ENCODE data around the gene CFAP20DC.

DNA sequence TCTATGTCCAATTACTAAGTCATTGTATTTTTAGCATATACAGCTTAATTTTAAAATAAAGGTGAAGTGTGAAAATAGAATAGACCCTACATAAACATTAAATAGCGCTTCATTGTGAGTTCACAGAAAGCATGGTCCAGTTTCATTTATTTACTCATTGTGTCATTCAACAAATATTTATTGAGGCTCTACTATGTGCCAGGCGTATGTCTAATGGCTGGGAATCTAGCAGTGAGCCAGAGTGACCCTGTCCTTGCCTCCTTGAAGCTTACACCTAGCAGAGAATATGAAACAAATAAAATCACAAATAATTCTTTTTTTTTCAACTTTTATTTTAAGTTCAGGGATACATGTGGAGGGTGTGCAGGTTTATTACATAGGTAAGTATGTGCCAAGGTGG is 161.7 kb downstream of the CFAP20DC start:
- TF ChIP-seq POLR2A (IDR thresholded peaks at IDR 0.05) (no peak), CTCF (IDR thresholded peaks at IDR 0.05) (no peak)
